ENCODE measurements around the gene ARSG. TPM values are rescaled to one million over a fixed set of nuclear protein-coding genes. Genes with fewer than 3 reads are reported as not detected.

The ARSG gene
- total RNA-seq, 6 donors from 2014 or later: 3.6 to 16.8 (median 7.7) TPM

GRCh38 chr17:68321556-68321954, 30.3 kb downstream of the ARSG start:
- DNase-seq (no peak), ATAC-seq (ENCODE audit: low FRiP score in 2 of 2) (no peak)
- no peaks in the 10 kb centered on the region for H3K9me3 ChIP-seq
- WGBS, 2 donors: 88 to 95% methylated on average over 4 of the region's 4 CpGs
- no peaks in the 10 kb centered on the region for H3K36me3 ChIP-seq
- H3K4me3 ChIP-seq: no peak overlapping the region
- TF ChIP-seq POLR2AphosphoS5 (IDR thresholded peaks at IDR 0.05): no peak
- no peak for TF ChIP-seq CTCF (IDR thresholded peaks at IDR 0.05)
- no peaks in the 10 kb centered on the region for H3K4me1 ChIP-seq
- H3K27me3 ChIP-seq: no peaks in the 10 kb centered on the region
- no peak overlapping the region for H3K27ac ChIP-seq

GRCh38 chr17:68322630-68323029, 31.3 kb downstream of the ARSG start:
- TF ChIP-seq CTCF (IDR thresholded peaks at IDR 0.05) (no peak), POLR2A (IDR thresholded peaks at IDR 0.05) (no peak), EP300 (IDR thresholded peaks at IDR 0.05) (no peak), POLR2AphosphoS5 (IDR thresholded peaks at IDR 0.05) (no peak)
- Histone ChIP-seq H3K4me1 (no peaks in the 10 kb centered on the region), H3K27me3 (no peaks in the 10 kb centered on the region), H3K4me3 (no peak overlapping the region), H3K9me3 (no peaks in the 10 kb centered on the region), H3K27ac (no peak overlapping the region), H3K36me3 (no peaks in the 10 kb centered on the region)
- WGBS, 2 donors: 64 to 86% methylated on average over 3 of the region's 3 CpGs
- ATAC-seq (ENCODE audit: low FRiP score in 2 of 2): no peak
- no peak for DNase-seq

- H3K4me1 ChIP-seq: no peaks in the 10 kb centered on the region
- TF ChIP-seq POLR2A (IDR thresholded peaks at IDR 0.05): no peak
- TF ChIP-seq EP300 (IDR thresholded peaks at IDR 0.05): no peak
- TF ChIP-seq POLR2AphosphoS5 (IDR thresholded peaks at IDR 0.05): no peak
- TF ChIP-seq CTCF (IDR thresholded peaks at IDR 0.05): no peak
- ATAC-seq (ENCODE audit: low FRiP score in 2 of 2) (no peak), DNase-seq (no peak)
- WGBS, 2 donors: 80 to 81% methylated on average over 10 of the region's 10 CpGs
- H3K36me3 ChIP-seq: no peaks in the 10 kb centered on the region
- no peak overlapping the region for H3K4me3 ChIP-seq
- H3K9me3 ChIP-seq: no peaks in the 10 kb centered on the region
- no peaks in the 10 kb centered on the region for H3K27me3 ChIP-seq
- no peak overlapping the region for H3K27ac ChIP-seq
Measured at GRCh38 chr17:68324114-68324513, 32.8 kb downstream of the ARSG start.

GRCh38 chr17:68324654-68325336, 33.5 kb downstream of the ARSG start:
- Histone ChIP-seq H3K27ac (no peak overlapping the region), H3K36me3 (no peaks in the 10 kb centered on the region), H3K9me3 (no peaks in the 10 kb centered on the region), H3K4me3 (no peak overlapping the region), H3K4me1 (no peaks in the 10 kb centered on the region), H3K27me3 (no peaks in the 10 kb centered on the region)
- TF ChIP-seq EP300 (IDR thresholded peaks at IDR 0.05): no peak
- TF ChIP-seq CTCF (IDR thresholded peaks at IDR 0.05): no peak
- no peak for TF ChIP-seq POLR2A (IDR thresholded peaks at IDR 0.05)
- TF ChIP-seq POLR2AphosphoS5 (IDR thresholded peaks at IDR 0.05): no peak
- WGBS, 2 donors: 88 to 96% methylated on average over 8 of the region's 8 CpGs
- ATAC-seq (ENCODE audit: low FRiP score in 2 of 2) (no peak), DNase-seq (no peak)

- no peak for ATAC-seq (ENCODE audit: low FRiP score in 2 of 2)
- TF ChIP-seq POLR2AphosphoS5 (IDR thresholded peaks at IDR 0.05): no peak
- TF ChIP-seq CTCF (IDR thresholded peaks at IDR 0.05): no peak
- TF ChIP-seq POLR2A (IDR thresholded peaks at IDR 0.05): no peak
- no peak for TF ChIP-seq EP300 (IDR thresholded peaks at IDR 0.05)
Measured at GRCh38 chr17:68325961-68326360, 34.7 kb downstream of the ARSG start.

More at GRCh38 chr17:68325961-68326360, 34.7 kb downstream of the ARSG start:
- 67 to 80% methylated on average over 5 of the region's 5 CpGs for WGBS, 2 donors
- Histone ChIP-seq H3K27me3 (no peaks in the 10 kb centered on the region), H3K9me3 (peaks cover 0 to 6% (median 0%) of the 10 kb centered on the region in 4 donors), H3K4me1 (no peaks in the 10 kb centered on the region), H3K36me3 (no peaks in the 10 kb centered on the region), H3K27ac (no peak overlapping the region), H3K4me3 (no peak overlapping the region)
- no peak for DNase-seq
